Pulmonary artery endothelial cell (primary cell): ENCODE measurements around the gene WNT11. TPM values are rescaled to one million over a fixed set of nuclear protein-coding genes. Genes with fewer than 3 reads are reported as not detected.

Experiments used
- DNase-seq: peaks from one replicate; pipeline ENCODE4 v3.0.0-alpha.2; 2011; ENCODE audit warnings: low read depth, low spot score
- total RNA-seq: library from RNA; depleted of rRNA; stranded (reverse); fragments of >200 nt; gene quantifications from 2 replicates; pipeline ENCODE4 v1.2.3, GENCODE V29; 2014

The WNT11 gene
- not detected in 2 replicates for total RNA-seq

- DNase-seq = no peak
Observed at GRCh38 chr11:76206327-76207081, at the start of gene WNT11. TSS of gene WNT11 (minus strand) at chr11:76206502. CDS start at chr11:76206407, 95 bp downstream.

DNA sequence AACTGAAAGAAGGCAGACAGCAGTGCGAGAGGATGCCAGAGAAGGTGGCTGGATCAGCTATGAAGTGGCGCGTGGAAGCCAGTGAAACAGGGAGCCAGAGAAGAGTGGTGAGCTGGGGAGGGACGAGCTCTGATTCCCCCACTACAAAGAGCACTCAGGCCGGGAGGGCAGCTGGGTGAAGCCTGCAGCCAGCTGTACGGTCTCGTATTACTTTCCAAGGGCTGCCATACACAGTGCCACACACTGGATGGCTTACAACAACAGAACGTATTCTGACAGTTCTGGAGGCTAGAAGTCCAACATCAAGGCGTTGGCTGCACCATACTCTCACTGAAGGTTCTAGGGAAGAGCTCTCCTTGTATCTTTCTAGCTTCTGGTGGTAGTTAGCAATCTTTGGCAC lies 47.1 kb upstream of the WNT11 start:
- no peak for DNase-seq

- no peak for DNase-seq
Observed at GRCh38 chr11:76252631-76253070, 46.3 kb upstream of the WNT11 start.

DNA sequence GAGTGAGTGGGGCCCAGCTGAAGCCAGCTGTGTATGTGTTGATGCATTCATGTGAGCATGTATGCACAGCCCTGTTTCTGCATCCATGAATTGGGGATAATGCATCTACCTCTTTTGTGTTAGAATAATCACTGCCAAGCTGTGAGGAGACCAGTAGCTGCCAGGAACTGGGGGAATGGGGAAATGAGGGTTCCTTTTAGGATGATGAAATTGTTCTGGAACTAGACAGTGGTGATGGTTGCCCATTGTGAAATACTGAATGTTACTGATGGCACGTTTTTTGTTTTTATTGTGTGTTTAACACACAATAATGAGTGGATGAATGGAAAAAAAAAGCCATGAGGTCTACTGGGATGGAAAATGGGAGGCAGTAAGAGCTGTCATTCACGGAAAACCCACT lies 45.3 kb upstream of the WNT11 start:
- DNase-seq = no peak

- DNase-seq = no peak
Observed at GRCh38 chr11:76251226-76251575, 44.9 kb upstream of the WNT11 start.

DNA sequence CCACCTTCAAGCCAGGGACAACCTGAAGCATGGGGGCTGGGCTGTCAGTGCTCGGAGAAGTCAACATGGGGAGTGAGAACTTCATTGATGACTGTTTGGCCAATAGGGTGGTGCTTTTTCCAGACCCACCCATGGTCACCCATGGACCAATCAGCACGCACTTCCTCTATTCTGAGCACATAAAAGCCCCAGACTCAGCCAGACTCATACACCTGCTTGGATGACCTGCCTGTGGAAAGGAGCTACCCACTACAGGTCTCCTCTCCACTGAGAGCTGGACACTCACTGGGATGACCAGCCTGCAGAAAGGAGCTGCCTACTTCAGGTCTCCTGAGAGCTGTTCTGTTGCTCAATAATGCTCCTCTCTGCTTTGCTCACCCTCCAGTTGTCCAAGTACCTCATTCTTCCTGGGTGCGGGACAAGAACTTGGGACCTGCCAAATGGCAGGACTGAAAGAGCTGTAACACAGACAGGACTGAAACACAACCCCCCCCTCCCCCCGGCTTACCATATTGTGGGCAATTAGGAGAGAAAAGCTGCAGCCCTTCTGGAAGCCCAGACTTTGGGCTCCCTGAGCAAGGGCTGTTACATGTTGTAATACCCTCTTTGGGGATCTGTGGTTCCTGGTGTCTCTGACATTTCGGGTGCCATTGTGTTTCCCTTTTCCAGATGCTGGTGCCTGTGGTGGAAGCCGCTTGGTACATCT lies 44.4 kb upstream of the WNT11 start:
- no peak for DNase-seq

DNA sequence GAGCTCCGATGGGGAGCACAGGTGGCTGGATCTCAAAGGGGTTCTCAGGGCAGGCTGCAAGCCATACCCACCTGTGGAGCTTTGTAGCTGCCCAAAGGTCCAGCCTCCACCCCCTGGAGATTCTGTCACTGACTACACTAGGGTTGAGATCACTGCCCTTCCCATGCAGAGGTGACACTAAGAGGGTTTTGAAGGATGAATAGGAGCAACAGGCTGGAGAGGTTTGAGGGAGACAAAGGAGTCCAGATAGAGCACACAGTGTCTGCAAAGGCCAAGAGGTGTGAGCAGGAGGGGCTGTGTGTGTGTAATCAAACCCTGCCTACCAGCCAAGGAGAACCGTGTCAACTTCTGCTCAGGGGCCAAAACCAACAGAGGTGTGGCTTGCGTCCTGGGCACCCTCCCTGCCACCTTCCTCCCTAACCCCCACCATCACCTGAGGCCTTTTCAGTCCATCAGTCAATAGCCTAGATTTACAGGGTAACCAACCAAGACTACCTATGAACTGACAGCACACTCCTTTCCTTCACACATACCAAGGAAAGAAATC lies 43.0 kb upstream of the WNT11 start:
- no peak for DNase-seq

DNA sequence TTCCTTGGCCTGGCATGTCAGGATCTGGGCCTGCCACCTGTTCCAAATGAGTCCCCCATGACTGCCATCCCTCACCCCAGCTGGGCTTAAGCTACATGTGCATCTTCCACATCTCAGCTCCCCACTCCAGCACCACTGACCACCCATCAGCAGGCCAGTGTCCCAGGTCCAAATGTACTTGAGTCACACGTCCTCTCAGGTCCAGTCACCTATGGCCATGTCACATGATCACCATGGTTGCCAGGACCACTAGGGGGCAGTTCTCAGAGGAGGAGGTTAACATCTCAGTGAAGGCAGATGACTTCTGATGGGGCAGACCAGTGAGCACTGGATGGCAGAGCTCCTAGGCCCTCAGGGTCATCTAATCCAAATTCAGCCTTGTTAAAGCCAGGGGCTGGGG lies 41.9 kb upstream of the WNT11 start:
- DNase-seq = no peak

DNA sequence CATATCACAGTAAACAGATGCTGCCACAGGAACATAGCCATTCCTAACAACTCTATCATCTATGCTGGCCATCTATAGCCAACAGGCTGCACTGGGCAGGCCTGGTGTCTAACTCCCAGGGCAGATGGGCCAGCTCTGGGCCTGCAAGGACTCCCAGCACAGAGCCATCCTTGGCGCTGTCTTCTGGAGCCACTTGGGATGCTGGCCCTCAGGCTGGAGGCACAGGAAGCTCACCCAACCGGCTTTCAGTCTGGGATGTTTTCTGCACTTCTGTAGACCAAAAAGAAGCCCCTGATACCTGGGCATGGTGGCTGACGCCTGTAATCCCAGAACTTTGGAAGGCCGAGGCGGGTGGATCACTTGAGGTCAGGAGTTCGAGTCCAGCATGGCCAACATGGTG lies 40.8 kb upstream of the WNT11 start:
- DNase-seq = no peak

DNA sequence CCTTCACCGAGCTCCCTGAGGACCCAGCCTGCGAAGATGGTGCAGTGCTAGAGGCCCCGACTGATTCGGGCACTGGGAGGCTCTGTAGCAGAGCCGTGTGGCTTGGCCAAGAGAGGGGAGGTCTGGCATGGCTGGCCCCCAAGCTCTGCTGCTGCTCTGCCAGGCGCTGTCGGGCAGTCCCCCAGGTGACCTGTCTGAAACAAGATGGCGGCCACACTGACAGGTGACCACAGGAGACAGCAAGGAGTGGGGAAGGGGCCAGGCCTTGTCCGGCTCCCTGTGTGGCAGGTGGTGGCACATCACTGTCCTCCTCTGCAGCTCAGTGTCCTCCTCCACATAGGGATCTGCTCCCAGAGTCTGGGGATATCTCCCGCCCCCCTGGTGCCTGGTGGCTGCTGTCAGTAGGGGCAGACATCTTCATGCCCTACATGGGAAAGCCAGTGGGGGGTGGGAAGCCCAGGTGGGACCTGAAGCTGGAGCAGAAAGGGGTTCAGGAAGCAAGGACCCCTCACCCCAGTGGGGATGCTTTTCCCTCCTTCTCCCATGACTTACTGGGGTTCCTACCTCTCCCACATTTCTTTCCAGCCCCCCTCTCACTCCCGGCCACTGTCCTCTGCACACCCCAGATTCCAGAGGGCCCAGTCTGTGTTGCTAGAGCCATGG lies 40.1 kb upstream of the WNT11 start:
- DNase-seq = no peak

DNA sequence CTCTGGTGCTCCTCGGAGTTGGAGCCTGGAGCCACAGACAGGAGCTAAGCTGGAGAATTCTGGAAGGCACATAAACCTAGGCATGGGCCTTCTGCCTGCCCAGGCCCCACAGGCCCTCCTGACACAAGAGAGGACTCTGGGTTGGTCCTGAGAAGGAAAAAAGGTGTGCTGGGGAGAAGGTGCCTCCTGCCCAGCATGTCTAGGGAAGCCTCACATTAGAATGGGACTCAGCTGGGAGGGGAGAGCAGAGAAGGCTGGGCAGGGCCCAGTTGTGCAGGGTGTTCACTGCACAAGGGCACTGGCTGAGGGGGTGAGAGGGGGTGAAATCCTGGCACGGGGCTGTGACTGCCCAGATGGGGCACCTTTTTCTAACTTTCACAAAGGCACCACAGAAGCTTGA lies 39.4 kb upstream of the WNT11 start:
- no peak for DNase-seq

DNA sequence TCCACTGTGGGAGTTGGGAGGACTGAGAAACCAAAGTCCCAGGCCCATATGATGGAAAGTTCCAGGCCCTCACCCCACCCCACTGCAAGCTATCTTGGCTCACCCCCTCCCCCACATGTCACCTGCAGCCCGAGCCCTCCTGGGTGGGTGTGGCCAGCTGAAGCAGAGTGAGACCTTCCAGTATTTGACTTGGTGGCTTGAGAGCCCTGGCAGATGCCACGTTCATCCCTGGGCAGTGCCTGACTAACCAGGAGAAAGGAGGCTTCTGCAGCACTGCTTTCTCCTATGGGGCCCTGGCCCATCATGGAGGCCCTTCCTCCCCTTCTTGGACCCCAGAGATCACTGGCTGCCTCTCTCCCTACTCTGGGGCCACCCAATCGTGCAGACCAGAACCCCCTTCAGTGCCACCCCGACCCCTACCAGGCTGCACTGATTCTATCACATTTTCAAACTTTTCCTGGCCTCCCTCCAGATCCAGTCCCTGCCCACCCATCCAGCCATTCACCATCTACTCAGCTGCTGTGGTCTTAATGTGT lies 38.1 kb upstream of the WNT11 start:
- no peak for DNase-seq

- DNase-seq = no peak
Observed at GRCh38 chr11:76243957-76244285, 37.6 kb upstream of the WNT11 start.

DNA sequence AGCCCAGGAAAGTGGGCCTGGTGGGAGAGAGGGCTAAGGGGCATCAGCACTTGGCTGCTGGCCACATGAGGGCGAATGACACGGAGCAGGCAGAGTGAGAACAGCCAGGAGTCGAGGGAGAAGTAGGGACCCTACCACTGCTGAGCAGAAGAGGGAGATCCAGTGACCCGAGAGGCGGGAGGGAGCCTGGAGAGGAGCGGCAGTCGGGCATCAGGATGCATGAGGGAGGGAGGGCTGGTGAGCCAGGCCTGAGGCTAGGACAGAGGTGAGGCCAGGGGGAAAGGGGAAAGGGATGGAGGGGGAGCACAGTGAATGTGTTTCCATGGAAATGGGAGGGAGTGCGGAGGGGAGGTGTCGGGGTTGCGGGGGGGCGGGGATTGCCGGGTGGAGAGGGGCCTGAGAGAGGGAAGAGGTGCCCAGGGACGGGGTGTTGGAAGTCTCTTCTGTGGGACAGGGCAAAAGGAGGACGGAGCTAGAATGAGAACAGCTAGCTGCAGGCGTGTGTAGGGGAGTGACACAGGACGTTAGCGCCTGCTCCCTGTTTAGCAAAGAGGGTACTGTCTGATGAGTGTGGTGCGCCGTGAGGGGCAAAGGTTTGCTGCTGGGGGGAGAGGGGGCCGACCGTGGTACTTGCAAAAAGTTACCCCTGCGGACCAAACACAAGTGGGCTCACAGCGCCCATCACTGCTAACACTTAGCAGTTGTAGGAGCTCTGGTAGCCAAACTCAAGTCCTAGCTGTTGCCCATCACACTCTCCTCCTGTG lies 37.1 kb upstream of the WNT11 start:
- DNase-seq = no peak

GRCh38 chr11:76242004-76242779 lies 35.9 kb upstream of the WNT11 start:
- DNase-seq = no peak

GRCh38 chr11:76241243-76242000 lies 35.1 kb upstream of the WNT11 start:
- no peak for DNase-seq

DNA sequence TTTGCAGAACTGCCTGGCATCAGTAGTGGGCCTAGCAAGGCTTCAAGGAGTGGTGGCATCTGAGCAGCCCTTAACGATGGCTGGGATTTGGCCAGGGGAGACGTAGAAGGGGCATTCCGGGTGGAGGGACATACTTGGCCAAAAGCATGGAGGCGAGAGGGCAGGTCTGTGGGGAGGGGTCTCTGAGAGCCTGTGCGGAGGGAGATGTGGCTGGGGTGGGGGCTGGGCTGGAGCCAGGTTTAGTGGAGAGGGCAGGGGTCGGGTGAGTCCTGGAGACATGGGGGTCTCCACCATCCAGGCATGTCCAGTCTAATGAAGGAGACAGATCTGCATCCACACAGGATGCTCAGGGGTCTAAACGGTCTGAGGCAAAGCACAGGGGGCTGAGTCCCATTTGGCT lies 34.4 kb upstream of the WNT11 start:
- no peak for DNase-seq

DNA sequence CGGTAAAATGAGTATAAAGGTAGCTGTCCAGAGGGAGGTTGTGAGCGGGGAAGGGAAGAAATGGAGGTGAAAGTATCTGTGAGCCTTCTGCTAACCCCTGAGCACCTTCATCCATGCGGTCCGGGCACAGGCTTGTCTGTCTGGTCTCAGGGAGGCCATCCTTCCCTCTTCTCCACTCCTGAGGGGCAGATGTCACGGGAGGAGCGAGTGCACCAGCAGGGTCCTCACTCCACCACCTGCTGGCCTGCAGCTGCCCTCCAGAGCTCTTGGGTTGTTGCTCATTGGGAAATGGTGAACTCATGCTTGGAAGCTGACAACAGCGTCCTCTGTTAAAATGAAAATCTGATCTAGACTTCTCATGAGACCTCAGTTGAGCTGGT lies 33.8 kb upstream of the WNT11 start:
- DNase-seq = no peak

DNA sequence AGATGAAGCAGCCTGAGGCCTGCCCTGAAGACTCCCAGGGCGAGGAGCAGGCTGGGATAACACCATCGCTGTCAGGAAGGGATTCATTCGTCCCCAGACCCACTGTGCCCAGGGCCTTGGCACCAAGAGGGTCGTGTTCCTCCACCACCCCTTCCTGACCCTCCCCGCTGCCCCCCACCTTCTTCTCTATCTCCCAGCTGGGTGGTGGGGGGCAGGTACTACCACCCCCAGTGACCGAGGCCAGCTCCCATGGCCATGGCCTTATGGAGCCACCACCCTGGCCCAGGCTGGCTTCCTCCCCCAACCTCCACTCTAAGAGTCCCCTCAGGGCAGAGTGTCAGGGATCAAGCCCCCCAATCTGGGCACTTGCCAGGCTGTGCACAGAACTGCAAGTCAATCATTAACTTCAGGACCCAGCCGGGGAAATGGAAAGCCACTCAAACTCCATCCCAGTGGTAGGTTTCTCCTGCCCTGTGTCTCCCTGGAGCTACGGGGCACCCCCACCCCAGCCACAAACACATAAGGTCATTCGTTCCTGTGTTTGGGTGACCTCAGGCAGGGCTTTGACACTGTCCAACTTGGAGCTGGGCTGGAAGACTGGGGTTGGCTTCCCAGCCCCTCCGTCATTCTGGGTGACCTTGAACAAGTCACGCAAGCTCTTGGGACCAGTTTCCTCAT lies 33.3 kb upstream of the WNT11 start:
- DNase-seq = no peak
